ENCODE data around the gene CYBC1. TPM values are rescaled to one million over a fixed set of nuclear protein-coding genes. Genes with fewer than 3 reads are reported as not detected.

Gene CYBC1
- total and polyA plus RNA-seq, 2 experiments from 2014 or later: 61.9 to 76.6 TPM

DNA sequence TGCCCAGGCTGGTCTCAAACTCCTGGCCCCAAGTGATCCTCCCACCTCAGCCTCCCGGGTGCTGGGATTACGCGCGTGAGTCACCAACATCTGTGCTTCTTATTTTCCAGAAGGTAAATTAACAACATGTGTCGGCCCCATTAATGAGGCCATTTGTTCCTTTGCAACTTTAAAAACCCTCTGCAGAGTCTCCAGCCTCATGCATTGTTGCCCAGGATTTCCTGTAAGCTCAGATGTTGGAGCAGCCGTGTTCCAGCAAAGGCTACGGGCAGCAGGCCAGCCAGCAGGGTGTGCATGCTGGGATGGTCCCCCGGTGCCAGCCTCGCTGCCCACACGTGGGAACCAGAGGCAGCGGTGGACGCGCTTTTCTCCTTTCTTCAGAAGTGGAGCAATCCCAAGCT, 51.5 kb downstream of the CYBC1 start:
- Histone ChIP-seq H3K27ac (peak overlapping the region; percentile 87), H2AFZ (no peak overlapping the region), H4K20me1 (ENCODE audit: insufficient read depth, poor library complexity, severe bottlenecking) (no peaks in the 10 kb centered on the region), H3K4me1 (ENCODE audit: insufficient read depth) (peaks cover 16% of the 10 kb centered on the region), H3K4me3 (no peak overlapping the region), H3K27me3 (no peaks in the 10 kb centered on the region), H3K79me2 (no peaks in the 10 kb centered on the region), H3K4me2 (peak overlapping the region; percentile 59), H3K9me3 (ENCODE audit: low read depth) (no peaks in the 10 kb centered on the region), H3K9me2 (replicated peaks; ENCODE audit: insufficient read depth) (no peaks in the 10 kb centered on the region), H3K36me3 (replicated peaks; ENCODE audit: insufficient read depth, low read depth) (no peaks in the 10 kb centered on the region)
- WGBS (ENCODE audit: low lambda C conversion rate, missing lambda C conversion rate): 60% methylated on average over 12 of the region's 13 CpGs
- DNase-seq (ENCODE audit: low spot score): peak; percentile 67
- TF ChIP-seq EZH2phosphoT487 (IDR thresholded peaks at IDR 0.05; ENCODE audit: low read depth, severe bottlenecking, unreplicated experiment) (no peak), EZH2 (IDR thresholded peaks at IDR 0.05; ENCODE audit: borderline replicate concordance) (no peak)
- TF ChIP-seq, protein P1, sequence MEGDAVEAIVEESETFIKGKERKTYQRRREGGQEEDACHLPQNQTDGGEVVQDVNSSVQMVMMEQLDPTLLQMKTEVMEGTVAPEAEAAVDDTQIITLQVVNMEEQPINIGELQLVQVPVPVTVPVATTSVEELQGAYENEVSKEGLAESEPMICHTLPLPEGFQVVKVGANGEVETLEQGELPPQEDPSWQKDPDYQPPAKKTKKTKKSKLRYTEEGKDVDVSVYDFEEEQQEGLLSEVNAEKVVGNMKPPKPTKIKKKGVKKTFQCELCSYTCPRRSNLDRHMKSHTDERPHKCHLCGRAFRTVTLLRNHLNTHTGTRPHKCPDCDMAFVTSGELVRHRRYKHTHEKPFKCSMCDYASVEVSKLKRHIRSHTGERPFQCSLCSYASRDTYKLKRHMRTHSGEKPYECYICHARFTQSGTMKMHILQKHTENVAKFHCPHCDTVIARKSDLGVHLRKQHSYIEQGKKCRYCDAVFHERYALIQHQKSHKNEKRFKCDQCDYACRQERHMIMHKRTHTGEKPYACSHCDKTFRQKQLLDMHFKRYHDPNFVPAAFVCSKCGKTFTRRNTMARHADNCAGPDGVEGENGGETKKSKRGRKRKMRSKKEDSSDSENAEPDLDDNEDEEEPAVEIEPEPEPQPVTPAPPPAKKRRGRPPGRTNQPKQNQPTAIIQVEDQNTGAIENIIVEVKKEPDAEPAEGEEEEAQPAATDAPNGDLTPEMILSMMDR (IDR thresholded peaks at IDR 0.05; ENCODE audit: poor library complexity): no peak

DNA sequence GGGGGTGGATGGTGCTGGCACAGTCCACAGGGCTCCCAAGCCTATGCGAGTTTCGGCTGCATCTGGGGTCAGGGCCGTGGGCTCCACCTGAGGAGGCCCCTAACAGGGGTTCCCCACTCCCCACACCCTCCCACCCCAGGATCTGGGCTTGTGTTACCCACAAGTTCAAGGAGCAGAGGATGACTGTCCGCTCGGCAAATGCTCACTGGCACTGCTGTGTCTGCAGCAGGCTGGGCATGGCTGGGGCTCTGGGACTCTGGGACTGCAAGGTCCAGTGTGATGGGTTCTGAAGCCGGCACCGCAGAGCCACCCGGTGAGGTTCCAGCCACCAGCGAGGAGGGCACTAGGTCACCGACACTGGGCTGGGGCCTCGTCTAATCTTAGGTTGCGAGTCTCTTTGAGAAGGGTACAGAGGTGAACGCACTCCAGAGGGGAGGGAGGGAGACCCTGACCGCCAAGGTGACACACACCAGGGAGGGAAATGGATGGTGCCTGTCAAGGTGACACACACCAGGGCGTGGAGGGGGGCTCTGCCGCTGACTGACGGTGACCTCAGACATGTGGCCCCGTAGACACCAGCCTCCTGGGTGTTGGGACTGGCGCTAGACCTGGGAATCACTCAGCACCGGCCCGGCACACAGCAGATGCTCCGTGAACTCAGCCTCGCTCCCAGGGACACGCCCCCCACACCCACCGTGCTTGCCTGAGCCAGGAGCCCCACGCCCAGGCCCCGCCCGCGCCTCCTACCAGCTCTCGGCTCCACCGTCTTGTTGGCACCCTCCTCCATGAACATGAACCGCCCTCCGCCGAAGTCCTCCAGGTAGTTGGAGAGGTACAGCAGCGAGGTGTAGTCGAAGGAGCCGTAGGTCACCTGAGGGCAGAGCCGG, 52.9 kb downstream of the CYBC1 start:
- no peak for TF ChIP-seq EZH2 (IDR thresholded peaks at IDR 0.05; ENCODE audit: borderline replicate concordance)
- no peak for TF ChIP-seq EZH2phosphoT487 (IDR thresholded peaks at IDR 0.05; ENCODE audit: low read depth, severe bottlenecking, unreplicated experiment)
- TF ChIP-seq, protein P1 (IDR thresholded peaks at IDR 0.05; ENCODE audit: poor library complexity): no peak
- Histone ChIP-seq H3K27me3 (no peaks in the 10 kb centered on the region), H3K9me2 (replicated peaks; ENCODE audit: insufficient read depth) (no peaks in the 10 kb centered on the region), H3K9me3 (ENCODE audit: low read depth) (no peaks in the 10 kb centered on the region), H3K4me3 (no peak overlapping the region), H2AFZ (no peak overlapping the region), H3K79me2 (no peaks in the 10 kb centered on the region), H3K4me1 (ENCODE audit: insufficient read depth) (peaks cover 16% of the 10 kb centered on the region), H4K20me1 (ENCODE audit: insufficient read depth, poor library complexity, severe bottlenecking) (no peaks in the 10 kb centered on the region), H3K36me3 (replicated peaks; ENCODE audit: insufficient read depth, low read depth) (no peaks in the 10 kb centered on the region), H3K27ac (no peak overlapping the region), H3K4me2 (no peak overlapping the region)
- DNase-seq (ENCODE audit: low spot score): no peak
- WGBS (ENCODE audit: low lambda C conversion rate, missing lambda C conversion rate): 89% methylated on average over 27 of the region's 38 CpGs

DNA sequence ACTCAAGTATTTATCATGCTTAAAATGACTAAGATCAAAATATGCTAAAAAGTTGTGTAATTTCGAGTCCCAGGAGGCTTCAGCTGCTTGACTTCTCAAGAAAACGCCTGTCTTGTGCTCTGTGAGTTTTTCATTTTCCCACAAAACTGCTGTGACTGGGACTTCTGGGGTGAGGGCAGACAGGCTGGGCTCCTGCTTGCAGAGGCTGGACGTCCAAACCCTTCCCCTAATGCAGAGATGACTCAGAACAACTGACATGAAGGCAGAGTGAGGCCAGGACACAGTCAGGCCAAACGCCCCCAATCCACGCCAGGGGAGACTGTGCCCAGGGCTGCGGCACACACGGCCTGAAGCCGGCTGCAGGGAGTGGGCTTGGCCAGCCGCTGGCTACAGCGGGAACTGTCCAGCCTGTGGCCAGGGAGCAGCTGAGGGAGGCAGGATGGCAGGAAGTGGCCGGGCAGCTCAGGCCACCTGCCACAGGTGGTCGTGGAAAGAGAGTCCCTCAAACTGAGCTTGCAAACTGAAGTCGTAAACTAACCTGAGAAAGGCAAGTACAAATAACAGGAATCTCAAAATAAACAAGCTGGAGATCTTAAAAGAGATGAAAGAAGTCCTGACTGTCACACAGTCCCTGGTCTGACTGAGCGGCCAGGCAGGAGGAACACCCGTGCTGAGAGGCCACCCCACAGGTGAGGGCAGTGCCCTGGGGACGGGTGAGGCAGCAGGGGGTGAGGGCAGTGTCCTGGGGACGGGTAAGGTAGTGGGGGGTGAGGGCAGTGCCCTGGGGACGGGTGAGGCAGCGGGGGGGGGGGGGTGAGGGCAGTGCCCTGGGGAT, 53.7 kb downstream of the CYBC1 start:
- Histone ChIP-seq H4K20me1 (ENCODE audit: insufficient read depth, poor library complexity, severe bottlenecking) (no peaks in the 10 kb centered on the region), H3K9me3 (ENCODE audit: low read depth) (no peaks in the 10 kb centered on the region), H2AFZ (no peak overlapping the region), H3K4me2 (no peak overlapping the region), H3K4me1 (ENCODE audit: insufficient read depth) (peaks cover 16% of the 10 kb centered on the region), H3K27ac (no peak overlapping the region), H3K79me2 (no peaks in the 10 kb centered on the region), H3K9me2 (replicated peaks; ENCODE audit: insufficient read depth) (no peaks in the 10 kb centered on the region), H3K4me3 (no peak overlapping the region), H3K36me3 (replicated peaks; ENCODE audit: insufficient read depth, low read depth) (no peaks in the 10 kb centered on the region), H3K27me3 (no peaks in the 10 kb centered on the region)
- DNase-seq (ENCODE audit: low spot score): no peak
- WGBS (ENCODE audit: low lambda C conversion rate, missing lambda C conversion rate): 54% methylated on average over 16 of the region's 19 CpGs
- no peak for TF ChIP-seq EZH2phosphoT487 (IDR thresholded peaks at IDR 0.05; ENCODE audit: low read depth, severe bottlenecking, unreplicated experiment)
- TF ChIP-seq EZH2 (IDR thresholded peaks at IDR 0.05; ENCODE audit: borderline replicate concordance): no peak
- TF ChIP-seq, protein P1 (IDR thresholded peaks at IDR 0.05; ENCODE audit: poor library complexity): no peak

Measured in hepatocyte (in vitro differentiated cells).